Measurements from ENCODE around the gene TP53I13. TPM values are rescaled to one million over a fixed set of nuclear protein-coding genes. Genes with fewer than 3 reads are reported as not detected.

TP53I13 gene, protein sequence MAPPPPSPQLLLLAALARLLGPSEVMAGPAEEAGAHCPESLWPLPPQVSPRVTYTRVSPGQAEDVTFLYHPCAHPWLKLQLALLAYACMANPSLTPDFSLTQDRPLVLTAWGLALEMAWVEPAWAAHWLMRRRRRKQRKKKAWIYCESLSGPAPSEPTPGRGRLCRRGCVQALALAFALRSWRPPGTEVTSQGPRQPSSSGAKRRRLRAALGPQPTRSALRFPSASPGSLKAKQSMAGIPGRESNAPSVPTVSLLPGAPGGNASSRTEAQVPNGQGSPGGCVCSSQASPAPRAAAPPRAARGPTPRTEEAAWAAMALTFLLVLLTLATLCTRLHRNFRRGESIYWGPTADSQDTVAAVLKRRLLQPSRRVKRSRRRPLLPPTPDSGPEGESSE
- polyA plus RNA-seq (2013, experiment 1 of 2): 12.2 TPM
- 17.8 TPM for polyA plus RNA-seq (2013, experiment 2 of 2)

DNA sequence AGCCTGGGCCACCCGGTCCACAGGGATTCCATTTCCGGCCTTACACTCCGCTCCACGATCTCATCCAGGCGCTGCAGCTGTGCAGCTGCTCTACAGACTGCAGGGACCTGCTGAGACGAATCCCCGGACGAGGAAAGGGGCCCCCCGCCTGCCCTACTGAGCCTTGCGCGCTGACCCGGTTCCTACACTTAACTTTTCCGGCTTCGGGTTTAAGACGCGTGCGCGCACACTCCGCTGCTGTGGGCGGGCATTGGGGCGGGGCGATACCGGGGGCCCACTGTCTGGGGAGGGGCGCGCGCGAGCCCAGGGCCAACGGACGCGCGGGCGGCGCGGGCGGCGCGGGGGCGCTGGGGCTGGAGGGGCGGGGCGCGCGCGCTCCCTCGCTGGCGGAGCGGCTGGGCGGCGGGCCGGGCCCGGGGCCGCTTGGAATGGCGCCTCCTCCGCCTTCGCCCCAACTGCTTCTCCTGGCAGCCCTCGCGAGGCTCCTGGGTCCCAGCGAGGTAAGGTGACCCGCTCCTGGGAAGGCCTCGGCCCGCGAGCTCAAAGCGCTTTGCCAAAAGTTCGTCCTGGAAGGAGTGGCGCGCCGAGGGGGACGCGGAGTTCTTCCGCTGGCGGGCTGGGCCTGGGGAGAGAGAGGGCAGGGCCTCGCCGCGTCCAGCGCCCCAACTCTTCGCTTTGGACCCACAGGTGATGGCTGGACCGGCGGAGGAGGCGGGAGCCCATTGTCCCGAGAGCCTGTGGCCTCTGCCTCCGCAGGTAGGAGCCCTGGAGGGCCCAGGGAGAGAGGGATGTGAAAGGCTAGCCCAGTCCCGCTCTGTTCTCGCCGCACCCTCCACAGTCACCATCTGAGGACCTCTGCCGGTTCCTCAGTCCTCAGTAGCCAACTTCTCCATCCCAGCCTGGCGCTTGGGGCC, at the start of gene TP53I13:
TP53I13 (plus strand) TSS at position 371 of the 914 bp plus-strand sequence; CDS start at position 429, 58 bp downstream.
- Histone ChIP-seq H3K9me3 (ENCODE audit: insufficient read depth, low read depth, low read length) (no peaks in the 10 kb centered on the region), H3K9ac (ENCODE audit: low read depth, low read length) (peak within 1 kb of the TSS; percentile 70), H3K4me1 (ENCODE audit: insufficient read depth, low read length) (peaks cover 8% of the 10 kb centered on the region), H3K4me3 (ENCODE audit: low read length) (peak within 1 kb of the TSS; percentile 81), H3K27me3 (ENCODE audit: insufficient read depth, low read length) (peaks cover 70% of the 10 kb centered on the region), H3K36me3 (ENCODE audit: insufficient read depth, low read length) (no peaks in the 10 kb centered on the region), H3K27ac (ENCODE audit: low read depth, low read length) (no peak within 1 kb of the TSS; the same call in 1 of the 2 replicates)
- under 1% methylated on average over 85 of the region's 85 CpGs for WGBS

DNA sequence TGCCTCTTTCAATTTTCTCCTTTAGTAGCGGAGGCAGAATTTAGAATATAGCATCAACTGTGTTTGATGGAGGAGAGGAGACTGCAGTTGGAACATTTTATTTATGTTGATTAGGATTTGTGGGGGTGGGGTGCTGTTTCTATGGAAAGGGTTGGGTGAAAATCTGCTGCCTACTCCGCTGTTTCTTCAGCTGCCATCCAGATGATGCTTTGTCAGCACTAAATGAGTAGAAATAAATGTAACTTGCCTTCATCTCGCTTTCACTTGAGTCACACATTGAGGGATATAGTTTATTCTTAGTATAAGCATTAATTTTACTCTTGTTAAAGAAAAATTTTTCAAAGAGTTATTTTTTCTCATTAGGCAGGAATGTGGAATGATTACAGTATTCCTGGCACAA, 43.8 kb upstream of the TP53I13 start:
- 98% methylated on average over 2 of the region's 3 CpGs for WGBS
- H3K9ac ChIP-seq (ENCODE audit: low read depth, low read length): no peak overlapping the region
- H3K36me3 ChIP-seq (ENCODE audit: insufficient read depth, low read length): peaks cover 76% of the 10 kb centered on the region

DNA sequence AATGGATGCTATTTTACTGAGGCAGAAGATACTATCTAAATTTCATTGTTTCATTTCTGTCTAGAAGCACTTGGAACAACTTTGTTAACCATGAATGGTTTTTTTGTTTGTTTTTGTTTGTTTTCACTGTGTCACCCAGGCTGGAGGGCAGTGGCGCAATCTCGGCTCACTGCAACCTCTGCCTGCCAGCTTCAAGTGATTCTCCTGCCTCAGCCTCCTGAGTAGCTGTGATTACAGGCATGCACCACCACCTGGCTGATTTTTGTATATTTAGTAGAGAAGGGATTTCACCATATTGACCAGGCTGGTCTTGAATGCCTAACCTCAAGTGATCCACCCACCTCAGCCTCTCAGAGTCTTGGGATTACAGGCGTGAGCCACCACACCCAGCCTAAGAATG, 42.2 kb upstream of the TP53I13 start:
- Histone ChIP-seq H3K36me3 (ENCODE audit: insufficient read depth, low read length) (peaks cover 75% of the 10 kb centered on the region), H3K9ac (ENCODE audit: low read depth, low read length) (no peak overlapping the region), H3K4me3 (ENCODE audit: low read length) (no peak overlapping the region), H3K4me1 (ENCODE audit: insufficient read depth, low read length) (no peaks in the 10 kb centered on the region), H3K9me3 (ENCODE audit: insufficient read depth, low read depth, low read length) (peaks cover 3% of the 10 kb centered on the region; the same call in 1 of the 2 replicates), H3K27ac (ENCODE audit: low read depth, low read length) (no peak overlapping the region), H3K27me3 (ENCODE audit: insufficient read depth, low read length) (no peaks in the 10 kb centered on the region)
- WGBS: 98% methylated on average over 3 of the region's 3 CpGs

More for the DNA sequence above, 43.8 kb upstream of the TP53I13 start:
- Histone ChIP-seq H3K4me1 (ENCODE audit: insufficient read depth, low read length) (no peaks in the 10 kb centered on the region), H3K27me3 (ENCODE audit: insufficient read depth, low read length) (no peaks in the 10 kb centered on the region), H3K27ac (ENCODE audit: low read depth, low read length) (no peak overlapping the region), H3K9me3 (ENCODE audit: insufficient read depth, low read depth, low read length) (no peaks in the 10 kb centered on the region), H3K4me3 (ENCODE audit: low read length) (no peak overlapping the region)

DNA sequence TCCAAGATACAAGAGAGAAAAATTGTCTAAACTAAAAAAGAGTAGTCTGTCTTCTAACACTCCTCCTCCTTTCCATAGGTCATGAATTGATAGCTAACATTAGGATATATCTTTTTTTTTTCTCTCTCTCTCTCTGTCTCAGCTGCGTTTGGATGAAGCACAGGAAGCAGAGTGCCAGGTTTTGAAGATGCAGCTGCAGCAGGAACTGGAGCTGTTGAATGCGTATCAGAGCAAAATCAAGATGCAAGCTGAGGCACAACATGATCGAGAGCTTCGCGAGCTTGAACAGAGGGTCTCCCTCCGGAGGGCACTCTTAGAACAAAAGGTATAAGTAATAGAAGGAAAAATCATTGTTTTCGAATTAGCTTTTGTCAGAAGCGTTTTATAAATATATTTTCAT, 34.5 kb upstream of the TP53I13 start:
- Histone ChIP-seq H3K36me3 (ENCODE audit: insufficient read depth, low read length) (peaks cover 73% of the 10 kb centered on the region), H3K27ac (ENCODE audit: low read depth, low read length) (no peak overlapping the region), H3K4me3 (ENCODE audit: low read length) (no peak overlapping the region), H3K27me3 (ENCODE audit: insufficient read depth, low read length) (no peaks in the 10 kb centered on the region), H3K9me3 (ENCODE audit: insufficient read depth, low read depth, low read length) (peaks cover 3% of the 10 kb centered on the region; the same call in 1 of the 2 replicates), H3K4me1 (ENCODE audit: insufficient read depth, low read length) (no peaks in the 10 kb centered on the region), H3K9ac (ENCODE audit: low read depth, low read length) (no peak overlapping the region)
- 99% methylated on average over 6 of the region's 8 CpGs for WGBS

DNA sequence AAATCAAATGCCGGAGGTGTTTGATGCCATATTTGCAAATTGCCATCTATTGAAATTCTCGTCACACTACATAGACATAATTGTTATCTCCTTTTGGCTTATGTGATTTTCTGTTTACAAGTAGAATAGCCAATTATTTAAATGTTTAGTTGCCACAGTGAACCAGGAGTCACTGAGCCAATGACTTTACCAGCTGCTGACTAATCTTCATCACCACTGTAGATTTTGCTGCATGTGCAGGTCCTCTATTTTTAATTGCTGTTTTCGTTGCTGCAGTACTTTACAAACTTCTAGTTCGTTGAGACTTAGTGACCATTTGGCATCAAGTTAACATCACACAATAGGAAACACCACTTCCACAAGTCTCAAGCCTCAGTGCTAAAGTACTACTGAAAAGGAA, 24.4 kb upstream of the TP53I13 start:
- H3K9ac ChIP-seq (ENCODE audit: low read depth, low read length): no peak overlapping the region
- WGBS: 96% methylated on average over 4 of the region's 4 CpGs
- H3K36me3 ChIP-seq (ENCODE audit: insufficient read depth, low read length): peaks cover 54% of the 10 kb centered on the region
- H3K9me3 ChIP-seq (ENCODE audit: insufficient read depth, low read depth, low read length): no peaks in the 10 kb centered on the region
- no peaks in the 10 kb centered on the region for H3K4me1 ChIP-seq (ENCODE audit: insufficient read depth, low read length)
- H3K27me3 ChIP-seq (ENCODE audit: insufficient read depth, low read length): no peaks in the 10 kb centered on the region
- no peak overlapping the region for H3K27ac ChIP-seq (ENCODE audit: low read depth, low read length)
- no peak overlapping the region for H3K4me3 ChIP-seq (ENCODE audit: low read length)

DNA sequence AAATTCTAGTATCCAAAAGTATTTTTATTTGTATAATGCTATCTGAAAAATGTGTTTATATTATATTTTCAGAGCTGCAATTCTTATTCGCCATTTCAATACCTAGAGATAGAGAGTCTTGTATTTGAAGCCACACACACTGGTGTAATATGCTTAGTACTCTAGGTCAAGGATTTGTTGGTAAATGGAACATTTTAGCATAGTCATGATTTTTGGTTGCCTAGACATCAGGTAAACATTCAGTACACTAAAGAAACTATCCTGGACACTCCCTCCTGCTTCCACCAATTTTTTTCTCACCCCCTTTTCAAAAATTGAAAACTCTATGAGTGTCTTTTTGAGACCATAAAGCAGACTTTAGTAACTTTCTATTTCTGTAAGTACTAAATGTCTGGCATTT, 22.4 kb upstream of the TP53I13 start:
- Histone ChIP-seq H3K9me3 (ENCODE audit: insufficient read depth, low read depth, low read length) (no peaks in the 10 kb centered on the region), H3K4me1 (ENCODE audit: insufficient read depth, low read length) (no peaks in the 10 kb centered on the region), H3K27ac (ENCODE audit: low read depth, low read length) (no peak overlapping the region), H3K4me3 (ENCODE audit: low read length) (no peak overlapping the region), H3K36me3 (ENCODE audit: insufficient read depth, low read length) (peaks cover 45% of the 10 kb centered on the region), H3K9ac (ENCODE audit: low read depth, low read length) (no peak overlapping the region), H3K27me3 (ENCODE audit: insufficient read depth, low read length) (no peaks in the 10 kb centered on the region)
- 100% methylated on average over 1 of the region's 1 CpG for WGBS

DNA sequence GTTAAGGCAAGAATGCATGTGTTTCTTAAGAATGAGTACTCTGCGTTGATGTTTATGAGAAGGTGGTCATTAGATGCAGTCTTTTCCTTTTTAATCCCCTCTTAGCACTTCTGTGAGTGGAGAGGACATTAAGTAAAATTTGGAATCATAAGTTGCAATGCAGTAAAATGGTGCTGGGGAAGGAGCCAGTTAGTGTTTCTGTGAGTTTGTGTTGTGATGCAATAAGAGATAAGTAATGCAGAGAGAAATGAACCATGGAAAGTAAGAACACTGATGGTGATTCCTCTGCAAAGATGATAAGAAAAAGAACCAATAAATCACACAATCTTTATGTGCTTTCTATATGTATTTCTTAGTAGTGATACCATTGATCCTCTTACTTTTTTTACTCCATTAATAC, 21.7 kb upstream of the TP53I13 start:
- no peaks in the 10 kb centered on the region for H3K9me3 ChIP-seq (ENCODE audit: insufficient read depth, low read depth, low read length)
- H3K36me3 ChIP-seq (ENCODE audit: insufficient read depth, low read length): peaks cover 40% of the 10 kb centered on the region
- no peak overlapping the region for H3K27ac ChIP-seq (ENCODE audit: low read depth, low read length)
- 94% methylated on average over 1 of the region's 1 CpG for WGBS
- H3K9ac ChIP-seq (ENCODE audit: low read depth, low read length): no peak overlapping the region
- no peaks in the 10 kb centered on the region for H3K27me3 ChIP-seq (ENCODE audit: insufficient read depth, low read length)
- H3K4me1 ChIP-seq (ENCODE audit: insufficient read depth, low read length): no peaks in the 10 kb centered on the region
- no peak overlapping the region for H3K4me3 ChIP-seq (ENCODE audit: low read length)

DNA sequence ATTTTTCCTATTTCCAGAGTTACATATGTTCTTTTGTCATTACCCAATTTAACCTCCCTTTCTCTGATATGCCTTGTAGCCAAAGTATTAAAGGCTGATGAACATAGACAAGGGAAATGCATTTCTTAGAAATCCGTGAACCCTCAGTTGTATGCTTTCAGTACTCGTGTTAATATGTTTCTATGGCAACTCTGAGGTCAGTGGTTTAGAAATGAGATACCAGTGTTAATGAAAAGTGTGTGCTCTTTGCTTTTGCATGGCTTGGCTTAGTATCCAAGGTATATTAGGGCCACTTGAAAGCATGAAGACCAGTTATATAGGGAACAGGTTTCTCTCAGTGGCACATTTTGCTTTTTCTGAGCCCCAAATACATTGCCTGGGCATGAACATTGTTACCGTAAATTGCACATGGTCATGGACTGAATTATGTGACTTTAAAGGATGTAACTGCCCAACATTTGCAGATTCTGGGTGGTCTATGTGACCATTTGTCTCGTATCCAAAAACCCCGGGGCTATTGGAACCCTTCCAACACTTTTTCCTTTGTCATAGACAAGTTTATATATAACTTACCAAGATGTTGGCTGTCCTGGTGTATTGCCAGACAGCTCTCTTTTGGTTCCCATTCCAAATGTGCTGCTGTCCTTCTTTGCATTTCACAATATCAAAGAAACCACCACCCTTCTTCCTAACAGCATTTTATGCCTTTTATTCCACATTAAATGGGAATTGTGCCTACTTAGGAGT, 19.2 kb upstream of the TP53I13 start:
- Histone ChIP-seq H3K27me3 (ENCODE audit: insufficient read depth, low read length) (no peaks in the 10 kb centered on the region), H3K4me1 (ENCODE audit: insufficient read depth, low read length) (no peaks in the 10 kb centered on the region), H3K9me3 (ENCODE audit: insufficient read depth, low read depth, low read length) (no peaks in the 10 kb centered on the region), H3K4me3 (ENCODE audit: low read length) (no peak overlapping the region), H3K9ac (ENCODE audit: low read depth, low read length) (no peak overlapping the region), H3K27ac (ENCODE audit: low read depth, low read length) (no peak overlapping the region), H3K36me3 (ENCODE audit: insufficient read depth, low read length) (peaks cover 16% of the 10 kb centered on the region)
- 91% methylated on average over 5 of the region's 5 CpGs for WGBS

DNA sequence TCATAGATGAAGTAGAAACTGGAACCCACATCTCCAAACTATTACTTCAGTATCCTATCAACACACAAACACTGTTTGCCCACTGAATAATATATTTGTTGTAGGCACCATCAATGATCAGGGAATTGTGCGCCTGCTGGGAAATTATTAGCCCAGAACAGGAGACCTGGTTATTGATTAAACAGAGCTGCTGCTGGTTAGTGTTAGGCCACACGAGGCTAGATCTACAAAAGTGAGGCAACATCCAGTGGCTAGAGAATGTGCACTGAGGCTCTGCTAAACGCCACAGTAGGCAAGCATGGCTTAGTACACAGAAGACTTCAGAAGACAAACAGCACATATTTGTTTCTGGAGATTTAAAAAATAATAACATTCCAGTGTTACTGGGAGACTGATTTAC, 12.7 kb upstream of the TP53I13 start:
- no peak overlapping the region for H3K9ac ChIP-seq (ENCODE audit: low read depth, low read length)
- H3K27me3 ChIP-seq (ENCODE audit: insufficient read depth, low read length): no peaks in the 10 kb centered on the region
- WGBS: 89% methylated on average over 3 of the region's 3 CpGs
- no peak overlapping the region for H3K27ac ChIP-seq (ENCODE audit: low read depth, low read length)
- H3K9me3 ChIP-seq (ENCODE audit: insufficient read depth, low read depth, low read length): no peaks in the 10 kb centered on the region
- H3K4me1 ChIP-seq (ENCODE audit: insufficient read depth, low read length): no peaks in the 10 kb centered on the region
- no peaks in the 10 kb centered on the region for H3K36me3 ChIP-seq (ENCODE audit: insufficient read depth, low read length)
- no peak overlapping the region for H3K4me3 ChIP-seq (ENCODE audit: low read length)

DNA sequence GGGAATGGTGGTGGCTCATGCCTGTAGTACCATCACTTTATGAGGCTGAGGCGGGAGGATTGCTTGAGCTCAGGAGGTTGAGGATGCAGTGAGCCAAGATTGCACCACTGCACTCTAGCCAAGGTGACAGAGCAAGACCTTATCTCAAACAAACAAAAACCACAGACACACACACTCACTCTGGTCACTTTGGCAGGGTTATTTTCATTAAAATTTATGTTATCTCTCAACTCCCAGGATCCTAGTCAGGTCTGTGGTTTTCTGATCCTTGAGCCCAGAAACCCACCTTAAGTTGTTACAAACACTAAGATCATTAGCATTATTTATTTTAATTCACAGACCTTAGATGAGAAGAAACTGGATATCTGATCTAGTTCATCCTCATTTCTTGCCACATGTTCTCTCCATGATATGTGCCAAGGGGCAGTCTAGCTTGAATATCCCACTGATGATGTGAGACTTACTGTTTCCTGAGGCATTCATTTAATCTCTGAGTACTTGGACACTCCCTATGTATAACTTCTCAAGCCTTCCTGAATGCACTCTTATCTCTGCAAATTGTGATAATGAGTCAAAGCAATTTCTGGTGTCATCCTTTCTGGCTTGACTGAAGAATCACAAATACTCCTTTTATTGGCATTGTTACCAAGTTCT, 11.3 kb upstream of the TP53I13 start:
- H3K9me3 ChIP-seq (ENCODE audit: insufficient read depth, low read depth, low read length): no peaks in the 10 kb centered on the region
- no peaks in the 10 kb centered on the region for H3K36me3 ChIP-seq (ENCODE audit: insufficient read depth, low read length)
- H3K4me1 ChIP-seq (ENCODE audit: insufficient read depth, low read length): no peaks in the 10 kb centered on the region
- WGBS: 100% methylated on average over 1 of the region's 1 CpG
- peaks cover 3% of the 10 kb centered on the region; the same call in 1 of the 2 replicates for H3K27me3 ChIP-seq (ENCODE audit: insufficient read depth, low read length)
- H3K4me3 ChIP-seq (ENCODE audit: low read length): no peak overlapping the region
- no peak overlapping the region for H3K27ac ChIP-seq (ENCODE audit: low read depth, low read length)
- no peak overlapping the region for H3K9ac ChIP-seq (ENCODE audit: low read depth, low read length)
